PFSK-1 (cell line): ENCODE measurements around the gene JDP2.

Experiments
- FOXP2 ChIP-seq: optimal IDR thresholded peaks from 2 replicates; pipeline ENCODE3; 2011; ENCODE audit warnings: borderline replicate concordance, control low read depth, inconsistent platforms; ENCODE audit not compliant: insufficient read depth; ENCODE audit errors: extremely low read length, extremely low read depth
- POLR2AphosphoS5 ChIP-seq: IDR thresholded peaks from 2 replicates; pipeline ENCODE4 v1.6.1; 2012; ENCODE audit warnings: low read depth, mild to moderate bottlenecking, control low read depth, low read length, moderate library complexity
- SIN3A ChIP-seq: IDR thresholded peaks from 2 replicates; pipeline ENCODE4 v1.6.1; 2012; ENCODE audit warnings: mild to moderate bottlenecking, low read length, moderate library complexity, borderline replicate concordance; ENCODE audit not compliant: insufficient read depth
- TAF1 ChIP-seq: IDR thresholded peaks from 2 replicates; pipeline ENCODE4 v1.6.1; 2012; ENCODE audit warnings: low read length, control low read depth, borderline replicate concordance; ENCODE audit not compliant: insufficient read depth
- TF ChIP-seq, protein P1 (sequence below), 2 experiments: IDR thresholded peaks; 2 replicates each; pipeline versions ENCODE4 v1.6.1 to v1.8.0; 2011 to 2012; ENCODE audit warnings: low read depth in 2 of 2, low read length in 2 of 2, control low read depth in 1 of 2, inconsistent platforms in 1 of 2, mild to moderate bottlenecking in 1 of 2, moderate library complexity in 1 of 2; ENCODE audit not compliant: insufficient read depth in 1 of 2

The JDP2 gene

DNA sequence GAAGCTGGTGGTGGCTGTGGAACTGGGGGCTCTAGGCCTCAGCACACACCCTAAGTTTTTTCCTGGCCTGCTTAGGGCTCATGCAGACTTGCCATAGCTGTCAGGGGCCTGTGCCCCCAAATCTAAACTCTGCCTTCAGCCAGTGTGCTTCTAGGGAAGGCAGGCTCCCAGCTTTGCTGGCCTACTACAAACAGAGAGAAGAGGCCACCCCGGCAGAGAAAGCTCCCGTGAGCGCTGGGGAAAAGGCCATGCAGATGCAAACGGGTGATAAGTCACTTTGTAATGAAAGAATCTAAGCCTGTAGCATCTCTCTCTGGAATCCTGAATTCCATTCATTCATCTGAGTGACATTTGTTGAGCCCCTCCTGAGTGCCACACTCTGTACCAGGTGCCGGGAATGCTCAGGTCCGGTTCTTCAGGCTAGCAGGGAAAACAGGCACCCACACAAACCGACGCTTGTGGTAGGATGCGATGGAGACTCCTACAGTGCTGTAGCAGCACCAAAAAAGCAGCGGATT, 29.9 kb downstream of the JDP2 start:
- TF ChIP-seq, protein P1, sequence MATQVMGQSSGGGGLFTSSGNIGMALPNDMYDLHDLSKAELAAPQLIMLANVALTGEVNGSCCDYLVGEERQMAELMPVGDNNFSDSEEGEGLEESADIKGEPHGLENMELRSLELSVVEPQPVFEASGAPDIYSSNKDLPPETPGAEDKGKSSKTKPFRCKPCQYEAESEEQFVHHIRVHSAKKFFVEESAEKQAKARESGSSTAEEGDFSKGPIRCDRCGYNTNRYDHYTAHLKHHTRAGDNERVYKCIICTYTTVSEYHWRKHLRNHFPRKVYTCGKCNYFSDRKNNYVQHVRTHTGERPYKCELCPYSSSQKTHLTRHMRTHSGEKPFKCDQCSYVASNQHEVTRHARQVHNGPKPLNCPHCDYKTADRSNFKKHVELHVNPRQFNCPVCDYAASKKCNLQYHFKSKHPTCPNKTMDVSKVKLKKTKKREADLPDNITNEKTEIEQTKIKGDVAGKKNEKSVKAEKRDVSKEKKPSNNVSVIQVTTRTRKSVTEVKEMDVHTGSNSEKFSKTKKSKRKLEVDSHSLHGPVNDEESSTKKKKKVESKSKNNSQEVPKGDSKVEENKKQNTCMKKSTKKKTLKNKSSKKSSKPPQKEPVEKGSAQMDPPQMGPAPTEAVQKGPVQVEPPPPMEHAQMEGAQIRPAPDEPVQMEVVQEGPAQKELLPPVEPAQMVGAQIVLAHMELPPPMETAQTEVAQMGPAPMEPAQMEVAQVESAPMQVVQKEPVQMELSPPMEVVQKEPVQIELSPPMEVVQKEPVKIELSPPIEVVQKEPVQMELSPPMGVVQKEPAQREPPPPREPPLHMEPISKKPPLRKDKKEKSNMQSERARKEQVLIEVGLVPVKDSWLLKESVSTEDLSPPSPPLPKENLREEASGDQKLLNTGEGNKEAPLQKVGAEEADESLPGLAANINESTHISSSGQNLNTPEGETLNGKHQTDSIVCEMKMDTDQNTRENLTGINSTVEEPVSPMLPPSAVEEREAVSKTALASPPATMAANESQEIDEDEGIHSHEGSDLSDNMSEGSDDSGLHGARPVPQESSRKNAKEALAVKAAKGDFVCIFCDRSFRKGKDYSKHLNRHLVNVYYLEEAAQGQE (IDR thresholded peaks at IDR 0.05; ENCODE audit: insufficient read depth in 1 of 2, low read depth in 2 of 2, low read length in 2 of 2) = no peak
- TF ChIP-seq POLR2AphosphoS5 (no peak), TAF1 (no peak), FOXP2 (no peak), SIN3A (no peak)

DNA sequence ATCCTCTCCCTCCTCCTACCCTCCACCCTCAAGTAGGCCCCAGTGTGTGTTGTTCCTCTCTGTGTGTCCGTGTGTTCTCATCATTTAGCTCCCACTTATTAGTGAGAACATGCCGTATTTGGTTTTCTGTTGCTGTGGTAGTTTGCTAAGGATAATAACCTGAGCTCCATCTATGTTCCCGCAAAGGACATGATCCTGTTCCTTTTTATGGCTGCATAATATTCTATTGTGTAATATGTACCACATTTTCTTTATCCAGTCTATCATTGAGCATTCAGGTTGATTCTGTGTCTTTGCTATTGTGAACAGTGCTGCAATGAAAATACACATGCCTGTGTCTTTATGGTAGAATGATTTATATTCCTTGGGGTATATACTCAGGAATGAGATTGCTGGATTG, 30.5 kb downstream of the JDP2 start:
- no peak for TF ChIP-seq POLR2AphosphoS5
- no peak for TF ChIP-seq TAF1
- TF ChIP-seq FOXP2 = no peak
- TF ChIP-seq, protein P1 (IDR thresholded peaks at IDR 0.05; ENCODE audit: insufficient read depth in 1 of 2, low read depth in 2 of 2, low read length in 2 of 2) = no peak
- no peak for TF ChIP-seq SIN3A

GRCh38 chr14:75459099-75459741, 31.4 kb downstream of the JDP2 start:
- TF ChIP-seq FOXP2 = no peak
- TF ChIP-seq, protein P1 (IDR thresholded peaks at IDR 0.05; ENCODE audit: insufficient read depth in 1 of 2, low read depth in 2 of 2, low read length in 2 of 2) = no peak
- TF ChIP-seq POLR2AphosphoS5 = no peak
- TF ChIP-seq TAF1 = no peak
- TF ChIP-seq SIN3A = no peak

DNA sequence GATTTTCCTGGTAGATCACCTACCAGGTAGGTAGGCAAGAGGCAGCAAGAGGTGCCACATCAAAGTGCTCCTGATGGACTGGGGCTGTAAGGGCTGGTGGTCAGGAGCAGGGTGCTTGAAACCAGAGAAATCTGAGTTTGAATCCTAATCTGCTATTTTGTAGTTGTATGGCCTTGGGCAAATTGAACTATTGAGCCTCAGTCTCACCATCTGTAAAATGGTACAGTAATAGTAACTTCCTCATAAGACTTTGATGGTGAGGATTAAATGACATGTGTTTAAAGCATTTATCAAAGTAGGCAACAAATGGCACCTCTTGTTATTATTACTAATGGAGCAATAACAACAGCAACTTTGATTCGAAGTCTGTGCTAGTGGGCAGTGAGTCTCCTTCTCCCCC, 32.0 kb downstream of the JDP2 start:
- TF ChIP-seq, protein P1 (IDR thresholded peaks at IDR 0.05; ENCODE audit: insufficient read depth in 1 of 2, low read depth in 2 of 2, low read length in 2 of 2) = no peak
- no peak for TF ChIP-seq FOXP2
- no peak for TF ChIP-seq SIN3A
- no peak for TF ChIP-seq POLR2AphosphoS5
- TF ChIP-seq TAF1 = no peak

DNA sequence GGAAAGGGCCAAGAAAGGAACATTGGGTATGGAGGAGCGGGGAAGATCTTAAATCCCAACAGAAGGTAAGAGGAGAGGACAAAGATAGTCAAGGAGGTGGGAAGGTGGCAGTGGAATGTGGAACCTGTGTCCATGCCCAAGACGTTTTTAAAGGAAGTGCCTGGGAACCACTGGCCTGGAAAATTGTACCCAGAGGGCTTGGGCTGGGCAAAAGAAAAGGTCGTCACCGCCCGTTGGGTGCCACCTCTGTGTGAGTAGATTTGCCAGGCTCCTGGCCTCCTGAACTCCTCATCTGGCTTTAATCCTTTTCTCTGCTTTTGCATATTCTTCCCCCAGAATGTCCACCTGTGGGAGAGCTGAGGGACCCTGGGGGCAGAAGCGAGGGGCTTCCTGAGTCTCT, 32.6 kb downstream of the JDP2 start:
- TF ChIP-seq, protein P1 (IDR thresholded peaks at IDR 0.05; ENCODE audit: insufficient read depth in 1 of 2, low read depth in 2 of 2, low read length in 2 of 2) = no peak
- TF ChIP-seq SIN3A (no peak), POLR2AphosphoS5 (no peak), FOXP2 (no peak), TAF1 (no peak)
